Choroid plexus epithelial cell (primary cell): Measurements from ENCODE around the gene ACACB.

ENCODE experiments used
- DNase-seq: peaks from one replicate; pipeline ENCODE4 v3.0.0-alpha.2; 2010; ENCODE audit warnings: low read depth
- H3K4me3 ChIP-seq: 2 replicates; pipeline ENCODE4 v1.5.1; 2011; ENCODE audit warnings: low read depth, mild to moderate bottlenecking, control low read depth, low read length, moderate library complexity
- CTCF ChIP-seq: conservative IDR thresholded peaks from 2 replicates; pipeline ENCODE4 v1.5.1; 2011; ENCODE audit warnings: low read depth, mild to moderate bottlenecking, control low read depth, inconsistent platforms, low read length, moderate library complexity

ACACB gene

GRCh38 chr12:109304485-109304884 lies 188.1 kb downstream of the ACACB start:
- no peak overlapping the region for H3K4me3 ChIP-seq
- TF ChIP-seq CTCF: no peak
- no peak for DNase-seq

- no peak for TF ChIP-seq CTCF
Measured at GRCh38 chr12:109305547-109305946, 189.2 kb downstream of the ACACB start.

GRCh38 chr12:109307051-109307450 lies 190.7 kb downstream of the ACACB start:
- TF ChIP-seq CTCF: no peak
- no peak overlapping the region for H3K4me3 ChIP-seq
- DNase-seq: no peak

More at GRCh38 chr12:109305547-109305946, 189.2 kb downstream of the ACACB start:
- no peak overlapping the region for H3K4me3 ChIP-seq
- no peak for DNase-seq

GRCh38 chr12:109308534-109309380 lies 192.4 kb downstream of the ACACB start, which contains the start of gene FOXN4:
Gene FOXN4 (minus strand): TSS chr12:109309284. CDS start chr12:109308321, 963 bp downstream.
- peak within 1 kb of the TSS; percentile 8 for H3K4me3 ChIP-seq
- TF ChIP-seq CTCF: no peak
- DNase-seq: no peak

- no peak for DNase-seq
- peak overlapping the region; percentile 8 for H3K4me3 ChIP-seq
- TF ChIP-seq CTCF: no peak
Measured at GRCh38 chr12:109309381-109310246, 193.2 kb downstream of the ACACB start.

- TF ChIP-seq CTCF: no peak
- DNase-seq: no peak
- H3K4me3 ChIP-seq: peak overlapping the region; percentile 8
Measured at GRCh38 chr12:109310247-109311125, 194.1 kb downstream of the ACACB start.
